Ovary (tissue), 3 donors: ENCODE data around the gene LPIN3.

ENCODE experiments used
- EP300 ChIP-seq: sonication (generic); formaldehyde crosslinking; IDR thresholded peaks from one replicate; pipeline ENCODE4 v1.6.1; 2017; ENCODE audit warnings: antibody characterized with exemption
- POLR2A ChIP-seq: fragments of 450-650 bp; IDR thresholded peaks from one replicate; pipeline ENCODE4 v1.6.1; 2017; ENCODE audit warnings: antibody characterized with exemption, mild to moderate bottlenecking, moderate library complexity
- TF ChIP-seq, protein P1 (sequence below), 3 donors: fragments of 450-650 bp in 2 of 3; fragments of 200-600 bp in 1 of 3; IDR thresholded peaks; one replicate each; pipeline versions ENCODE4 v1.5.1 to v1.8.0; 2016 to 2022; ENCODE audit warnings: antibody characterized with exemption in 3 of 3, mild to moderate bottlenecking in 1 of 3
- donor health status: DM: no; HTN: no; CAD: no.

DNA sequence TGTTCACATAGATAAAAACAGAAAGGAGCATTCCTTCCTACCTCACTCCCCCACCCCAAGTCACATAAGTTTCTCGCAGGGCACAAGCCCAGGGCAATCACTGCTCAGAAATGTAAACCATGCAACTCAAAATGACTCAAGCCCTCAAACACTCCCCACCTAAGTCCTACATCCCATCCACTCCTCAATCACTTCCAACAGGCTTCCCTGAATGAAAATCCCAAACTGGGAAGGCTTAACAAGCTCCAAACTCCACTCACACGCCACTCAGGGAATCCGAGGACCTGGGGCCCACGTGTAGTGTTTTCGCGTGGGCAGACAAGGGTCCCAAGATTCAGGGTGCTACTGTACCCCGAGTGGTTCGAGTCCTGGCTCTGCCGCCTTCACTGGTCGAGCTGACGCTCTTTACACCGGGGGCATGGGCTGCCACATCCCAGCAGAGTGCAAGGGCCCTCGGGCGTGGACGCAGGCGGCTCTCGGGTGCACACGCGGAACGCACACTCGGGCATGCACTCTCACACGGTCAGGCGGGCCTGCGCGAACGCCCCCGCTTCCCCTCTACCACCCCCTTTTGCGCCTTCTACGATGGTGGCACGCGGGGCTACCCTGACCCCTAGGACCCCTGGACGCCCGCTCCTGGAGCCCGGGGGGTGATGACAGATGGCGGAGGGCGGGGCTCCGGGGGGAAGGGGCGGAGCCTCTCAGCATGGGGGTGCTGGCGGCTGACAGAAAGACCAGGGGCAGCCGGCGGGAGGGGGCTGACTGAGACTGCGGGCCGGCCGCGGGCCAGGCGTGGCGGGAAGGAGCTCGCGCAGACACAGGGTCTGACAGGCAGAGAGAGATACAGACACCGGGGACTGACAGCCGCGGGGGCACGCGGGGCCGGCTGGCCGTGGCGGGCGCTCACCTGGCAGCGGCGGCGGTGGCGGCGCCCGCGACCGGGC lies 23.7 kb upstream of the LPIN3 start:
- TF ChIP-seq, protein P1, sequence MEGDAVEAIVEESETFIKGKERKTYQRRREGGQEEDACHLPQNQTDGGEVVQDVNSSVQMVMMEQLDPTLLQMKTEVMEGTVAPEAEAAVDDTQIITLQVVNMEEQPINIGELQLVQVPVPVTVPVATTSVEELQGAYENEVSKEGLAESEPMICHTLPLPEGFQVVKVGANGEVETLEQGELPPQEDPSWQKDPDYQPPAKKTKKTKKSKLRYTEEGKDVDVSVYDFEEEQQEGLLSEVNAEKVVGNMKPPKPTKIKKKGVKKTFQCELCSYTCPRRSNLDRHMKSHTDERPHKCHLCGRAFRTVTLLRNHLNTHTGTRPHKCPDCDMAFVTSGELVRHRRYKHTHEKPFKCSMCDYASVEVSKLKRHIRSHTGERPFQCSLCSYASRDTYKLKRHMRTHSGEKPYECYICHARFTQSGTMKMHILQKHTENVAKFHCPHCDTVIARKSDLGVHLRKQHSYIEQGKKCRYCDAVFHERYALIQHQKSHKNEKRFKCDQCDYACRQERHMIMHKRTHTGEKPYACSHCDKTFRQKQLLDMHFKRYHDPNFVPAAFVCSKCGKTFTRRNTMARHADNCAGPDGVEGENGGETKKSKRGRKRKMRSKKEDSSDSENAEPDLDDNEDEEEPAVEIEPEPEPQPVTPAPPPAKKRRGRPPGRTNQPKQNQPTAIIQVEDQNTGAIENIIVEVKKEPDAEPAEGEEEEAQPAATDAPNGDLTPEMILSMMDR (IDR thresholded peaks at IDR 0.05), result no peak
- no peak for TF ChIP-seq POLR2A
- no peak for TF ChIP-seq EP300
